ENCODE measurements around the gene SPATA17. TPM values are rescaled to one million over a fixed set of nuclear protein-coding genes. Genes with fewer than 3 reads are reported as not detected.

Gene SPATA17
- total and polyA plus RNA-seq, 7 donors: 0.34 to 0.56 (median 0.52) TPM; not detected in 2

- no peaks in the 10 kb centered on the region for H3K36me3 ChIP-seq (ENCODE audit: insufficient read depth in 1 of 2, low read depth in 1 of 2)
- no peak for ATAC-seq
- H3K27ac ChIP-seq: no peak overlapping the region
- no peaks in the 10 kb centered on the region for H3K27me3 ChIP-seq (ENCODE audit: insufficient read depth in 3 of 3, low read length in 2 of 3)
- DNase-seq: no peak
- intact Hi-C loops (cut with DNase I): no loop called here
- H3K9me3 ChIP-seq: no peaks in the 10 kb centered on the region
- WGBS, 3 donors: 23 to 43% (median 27%) methylated on average over 3 of the region's 3 CpGs
- TF ChIP-seq CTCF (IDR thresholded peaks at IDR 0.05): no peak
- H3K4me1 ChIP-seq: no peaks in the 10 kb centered on the region
- no peak overlapping the region for H3K4me3 ChIP-seq
These were observed 236.4 kb downstream of the SPATA17 start for GRCh38 chr1:217867446-217867995.

- 82 to 92% (median 87%) methylated on average over 2 of the region's 2 CpGs for WGBS, 3 donors
- Histone ChIP-seq H3K27ac (no peak overlapping the region), H3K36me3 (ENCODE audit: insufficient read depth in 1 of 2, low read depth in 1 of 2) (no peaks in the 10 kb centered on the region), H3K27me3 (ENCODE audit: insufficient read depth in 3 of 3, low read length in 2 of 3) (no peaks in the 10 kb centered on the region), H3K4me1 (no peaks in the 10 kb centered on the region), H3K9me3 (no peaks in the 10 kb centered on the region), H3K4me3 (no peak overlapping the region)
- DNase-seq: no peak
- no peak for TF ChIP-seq CTCF (IDR thresholded peaks at IDR 0.05)
- intact Hi-C loops (cut with DNase I): no loop called here
- ATAC-seq: no peak
These were observed 240.8 kb downstream of the SPATA17 start for GRCh38 chr1:217871955-217872354.

GRCh38 chr1:217875229-217875628, 244.1 kb downstream of the SPATA17 start:
- Histone ChIP-seq H3K4me1 (no peaks in the 10 kb centered on the region), H3K4me3 (no peak overlapping the region), H3K36me3 (ENCODE audit: insufficient read depth in 1 of 2, low read depth in 1 of 2) (no peaks in the 10 kb centered on the region), H3K27ac (no peak overlapping the region), H3K9me3 (no peaks in the 10 kb centered on the region), H3K27me3 (ENCODE audit: insufficient read depth in 3 of 3, low read length in 2 of 3) (no peaks in the 10 kb centered on the region)
- DNase-seq: no peak
- intact Hi-C loops (cut with DNase I): no loop called here
- no peak for ATAC-seq
- TF ChIP-seq CTCF (IDR thresholded peaks at IDR 0.05): no peak

- 91 to 96% (median 93%) methylated on average over 1 of the region's 1 CpG for WGBS, 3 donors
- Histone ChIP-seq H3K4me1 (no peaks in the 10 kb centered on the region), H3K27ac (no peak overlapping the region), H3K9me3 (no peaks in the 10 kb centered on the region), H3K27me3 (ENCODE audit: insufficient read depth in 3 of 3, low read length in 2 of 3) (no peaks in the 10 kb centered on the region), H3K4me3 (no peak overlapping the region), H3K36me3 (ENCODE audit: insufficient read depth in 1 of 2, low read depth in 1 of 2) (no peaks in the 10 kb centered on the region)
- intact Hi-C loops (cut with DNase I): no loop called here
- ATAC-seq: no peak
- no peak for DNase-seq
- TF ChIP-seq CTCF (IDR thresholded peaks at IDR 0.05): no peak
These were observed 245.3 kb downstream of the SPATA17 start for GRCh38 chr1:217876401-217876800.

- intact Hi-C loops (cut with DNase I): no loop called here
- Histone ChIP-seq H3K27ac (no peak overlapping the region), H3K9me3 (no peaks in the 10 kb centered on the region), H3K4me1 (no peaks in the 10 kb centered on the region), H3K4me3 (no peak overlapping the region), H3K36me3 (ENCODE audit: insufficient read depth in 1 of 2, low read depth in 1 of 2) (no peaks in the 10 kb centered on the region), H3K27me3 (ENCODE audit: insufficient read depth in 3 of 3, low read length in 2 of 3) (no peaks in the 10 kb centered on the region)
- TF ChIP-seq CTCF (IDR thresholded peaks at IDR 0.05): no peak
- ATAC-seq: no peak
- DNase-seq: no peak
- 74 to 78% (median 76%) methylated on average over 5 of the region's 5 CpGs for WGBS, 3 donors
These were observed 245.8 kb downstream of the SPATA17 start for GRCh38 chr1:217876896-217877295.

Measured in psoas muscle (tissue), 8 donors.